ENCODE measurements around the gene HSFX3. TPM values are rescaled to one million over a fixed set of nuclear protein-coding genes. Genes with fewer than 3 reads are reported as not detected.
A peak's percentile ranks its signal among the peaks of the same experiment; 100 is the strongest.
"Not testable (repeated sequence)": the region's sequence is repeated elsewhere in the genome, so short reads cannot be mapped to it uniquely, and the experiment has no call there.

Gene HSFX3
- total and polyA plus RNA-seq, 7 experiments from 2014 or later: not detected

- Histone ChIP-seq H3K4me1 (ENCODE audit: control insufficient read depth in 2 of 2, insufficient read depth in 2 of 2, low read length in 2 of 2) (peaks cover 3 to 5% of the 10 kb centered on the region in 2 donors), H3K27ac (ENCODE audit: low read depth, low read length) (peak overlapping the region; percentile 90), H3K27me3 (ENCODE audit: control insufficient read depth in 2 of 2, insufficient read depth in 2 of 2, low read length in 2 of 2) (no peaks in the 10 kb centered on the region), H3K36me3 (ENCODE audit: control insufficient read depth in 2 of 3, insufficient read depth in 3 of 3, low read length in 3 of 3) (peaks cover 0 to 4% (median 0%) of the 10 kb centered on the region in 3 experiments), H3K9me3 (ENCODE audit: control insufficient read depth in 2 of 3, low read length in 3 of 3) (no peaks in the 10 kb centered on the region), H3K4me3 (ENCODE audit: low read length) (peak overlapping the region; percentile 66)
- ChIA-PET POLR2A (interaction anchor here (1.1 to 3.5 kb wide), 6 partner anchors 11 to 400 kb away, joined by 4 to 35 read pairs (median 15); partner anchors contain the start of genes EOLA2 and IDS), CTCF (interaction anchor here (0.6 to 3.1 kb wide), 7 partner anchors 11 to 400 kb away, joined by 3 to 29 read pairs (median 7); no protein-coding TSS in a partner anchor)
- Mint-ChIP-seq H3K27me3 (no peaks in the 10 kb centered on the region), H3K27ac (peak overlapping the region; percentile 88 to 100 (median 94)), H3K9me3 (peaks cover 0 to 6% (median 0%) of the 10 kb centered on the region in 11 donors), H3K4me1 (peaks cover 0 to 15% (median 4%) of the 10 kb centered on the region in 7 donors), H3K36me3 (peaks cover 0 to 2% (median 0%) of the 10 kb centered on the region in 5 donors), H3K4me3 (peak overlapping the region; percentile 74 to 99 (median 90))
- DNase-seq (peak; percentile 65 to 91 (median 86)), ATAC-seq (peak; percentile 67)
- intact Hi-C loops (cut with micrococcal nuclease): loop anchor here (1.0 to 10.0 kb wide), 14 partner anchors 12 to 1855 kb away; partner anchors contain the start of genes FMR1 (in 2 of the 2), IDS (in 2 of the 2), MTM1 (in 2 of the 2) and TMEM185A (in 2 of the 2)
Measured at GRCh38 chrX:149539283-149540130, 10.2 kb downstream of the HSFX3 start.

GRCh38 chrX:149537474-149537873, 12.2 kb downstream of the HSFX3 start:
- H3K36me3 Mint-ChIP-seq; H3K27me3 ChIP-seq (ENCODE audit: control insufficient read depth in 2 of 2, insufficient read depth in 2 of 2, low read length in 2 of 2); DNase-seq; H3K27ac ChIP-seq (ENCODE audit: low read depth, low read length); CTCF ChIA-PET; H3K36me3 ChIP-seq (ENCODE audit: control insufficient read depth in 2 of 3, insufficient read depth in 3 of 3, low read length in 3 of 3); H3K4me3 ChIP-seq (ENCODE audit: low read length); H3K4me1 ChIP-seq (ENCODE audit: control insufficient read depth in 2 of 2, insufficient read depth in 2 of 2, low read length in 2 of 2); ATAC-seq; H3K9me3 ChIP-seq (ENCODE audit: control insufficient read depth in 2 of 3, low read length in 3 of 3); H3K4me3 Mint-ChIP-seq; H3K27me3 Mint-ChIP-seq; H3K9me3 Mint-ChIP-seq; H3K27ac Mint-ChIP-seq; intact Hi-C loops (cut with micrococcal nuclease); POLR2A ChIA-PET: not testable (repeated sequence)
- H3K4me1 Mint-ChIP-seq: peaks cover 0 to 15% (median 4%) of the 10 kb centered on the region in 7 donors

DNA sequence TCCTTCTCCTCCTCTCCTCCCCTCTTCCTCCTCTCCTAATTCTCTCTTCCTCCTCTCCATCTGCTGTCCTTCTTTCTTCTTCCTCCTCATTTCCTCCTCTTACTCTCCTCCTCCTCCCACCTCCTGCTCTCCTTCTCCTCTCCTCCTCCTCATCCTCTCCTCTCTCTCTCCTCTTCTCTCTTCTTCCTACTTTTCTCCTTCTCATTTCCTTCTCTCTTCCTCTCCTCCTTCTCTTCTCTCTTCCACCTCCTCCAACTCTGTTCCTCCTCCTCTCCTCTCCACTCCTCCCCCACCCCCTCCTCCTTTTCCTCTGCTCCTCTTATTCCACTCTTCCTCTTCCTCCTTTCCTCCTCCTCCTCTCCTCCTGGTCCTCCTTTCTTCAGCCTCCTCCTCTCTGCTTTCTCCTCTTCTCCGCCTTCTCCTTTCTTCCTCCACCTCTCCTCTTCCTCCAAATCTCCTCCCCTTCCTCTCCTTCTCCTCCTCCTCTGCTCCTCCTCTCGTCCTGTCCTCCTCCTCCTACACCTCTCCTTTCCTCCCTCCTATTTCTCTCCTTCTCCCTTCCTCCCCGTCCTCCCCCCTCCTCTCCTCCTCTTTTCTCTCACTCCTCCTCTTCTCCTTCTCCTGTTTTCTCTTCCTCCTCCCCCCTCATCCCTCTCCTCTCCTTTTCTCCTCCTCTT, 14.7 kb downstream of the HSFX3 start:
- H3K4me3 ChIP-seq (ENCODE audit: low read length); H3K9me3 Mint-ChIP-seq; H3K36me3 Mint-ChIP-seq; POLR2A ChIA-PET; intact Hi-C loops (cut with micrococcal nuclease); H3K4me3 Mint-ChIP-seq; H3K4me1 ChIP-seq (ENCODE audit: control insufficient read depth in 2 of 2, insufficient read depth in 2 of 2, low read length in 2 of 2); H3K9me3 ChIP-seq (ENCODE audit: control insufficient read depth in 2 of 3, low read length in 3 of 3); CTCF ChIA-PET; H3K27me3 Mint-ChIP-seq; DNase-seq; H3K36me3 ChIP-seq (ENCODE audit: control insufficient read depth in 2 of 3, insufficient read depth in 3 of 3, low read length in 3 of 3); H3K27me3 ChIP-seq (ENCODE audit: control insufficient read depth in 2 of 2, insufficient read depth in 2 of 2, low read length in 2 of 2); H3K27ac ChIP-seq (ENCODE audit: low read depth, low read length); ATAC-seq: not testable (repeated sequence)
- Mint-ChIP-seq H3K4me1 (peaks cover 0 to 16% (median 0%) of the 10 kb centered on the region in 7 donors), H3K27ac (peak overlapping the region in 1 of 9 donors; percentile 42)

GRCh38 chrX:149533999-149534398, 15.7 kb downstream of the HSFX3 start:
- H3K9me3 ChIP-seq (ENCODE audit: control insufficient read depth in 2 of 3, low read length in 3 of 3); H3K36me3 Mint-ChIP-seq; POLR2A ChIA-PET; CTCF ChIA-PET; DNase-seq; H3K4me1 ChIP-seq (ENCODE audit: control insufficient read depth in 2 of 2, insufficient read depth in 2 of 2, low read length in 2 of 2); H3K27me3 Mint-ChIP-seq; H3K4me3 ChIP-seq (ENCODE audit: low read length); H3K27ac ChIP-seq (ENCODE audit: low read depth, low read length); H3K9me3 Mint-ChIP-seq; H3K4me3 Mint-ChIP-seq; ATAC-seq; intact Hi-C loops (cut with micrococcal nuclease); H3K27me3 ChIP-seq (ENCODE audit: control insufficient read depth in 2 of 2, insufficient read depth in 2 of 2, low read length in 2 of 2); H3K36me3 ChIP-seq (ENCODE audit: control insufficient read depth in 2 of 3, insufficient read depth in 3 of 3, low read length in 3 of 3); H3K27ac Mint-ChIP-seq: not testable (repeated sequence)
- peaks cover 0 to 10% (median 0%) of the 10 kb centered on the region in 7 donors for H3K4me1 Mint-ChIP-seq

DNA sequence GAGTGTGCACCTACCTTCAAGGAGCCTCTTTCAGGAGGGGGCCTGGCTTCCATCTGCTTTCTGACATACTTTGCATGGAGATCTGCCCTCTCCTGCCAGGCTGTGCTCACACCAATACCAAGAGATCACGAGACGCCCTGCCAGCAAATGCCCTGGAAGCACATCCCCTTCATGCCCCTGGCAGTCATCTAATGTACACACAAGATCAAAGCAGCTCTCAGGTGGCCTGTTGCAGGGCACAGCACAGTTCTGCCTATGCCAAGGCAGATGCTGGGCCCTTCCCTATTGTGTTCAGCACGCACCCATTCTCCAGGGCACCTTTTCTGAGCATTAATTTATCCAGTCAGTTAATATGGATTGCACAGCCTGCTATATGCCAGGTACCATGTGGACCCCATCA, 16.9 kb downstream of the HSFX3 start:
- H3K36me3 Mint-ChIP-seq; H3K27me3 ChIP-seq (ENCODE audit: control insufficient read depth in 2 of 2, insufficient read depth in 2 of 2, low read length in 2 of 2); intact Hi-C loops (cut with micrococcal nuclease); DNase-seq; H3K27ac Mint-ChIP-seq; H3K4me3 Mint-ChIP-seq; H3K4me1 ChIP-seq (ENCODE audit: control insufficient read depth in 2 of 2, insufficient read depth in 2 of 2, low read length in 2 of 2); H3K27me3 Mint-ChIP-seq; H3K27ac ChIP-seq (ENCODE audit: low read depth, low read length); H3K4me3 ChIP-seq (ENCODE audit: low read length); H3K36me3 ChIP-seq (ENCODE audit: control insufficient read depth in 2 of 3, insufficient read depth in 3 of 3, low read length in 3 of 3); H3K9me3 ChIP-seq (ENCODE audit: control insufficient read depth in 2 of 3, low read length in 3 of 3); ATAC-seq; POLR2A ChIA-PET; H3K9me3 Mint-ChIP-seq; CTCF ChIA-PET: not testable (repeated sequence)
- peaks cover 0 to 10% (median 1%) of the 10 kb centered on the region in 7 donors for H3K4me1 Mint-ChIP-seq

DNA sequence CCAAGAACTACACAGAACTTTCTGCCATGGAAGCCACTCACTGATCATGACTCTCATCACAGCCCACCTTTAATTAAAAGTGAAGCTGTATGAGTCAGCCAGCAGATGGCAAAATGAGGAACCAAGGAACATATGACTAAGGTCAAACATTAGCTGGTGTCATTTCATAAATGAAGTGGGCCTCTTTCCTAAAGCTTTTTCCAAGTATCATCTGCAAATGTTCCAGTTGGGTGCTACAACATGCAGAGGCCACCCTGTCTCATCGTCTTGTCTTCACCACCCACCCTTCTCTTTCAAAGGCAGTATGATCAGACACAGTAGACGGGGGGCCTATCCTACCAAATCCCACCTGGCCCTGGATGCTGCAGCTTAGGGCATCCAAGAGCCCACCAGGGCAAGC, 18.1 kb downstream of the HSFX3 start:
- H3K27ac Mint-ChIP-seq: no peak overlapping the region
- peaks cover 0 to 14% (median 6%) of the 10 kb centered on the region in 7 donors for H3K4me1 Mint-ChIP-seq
- no peak for DNase-seq
- H3K27ac ChIP-seq (ENCODE audit: low read depth, low read length): no peak overlapping the region
- no peaks in the 10 kb centered on the region for H3K27me3 ChIP-seq (ENCODE audit: control insufficient read depth in 2 of 2, insufficient read depth in 2 of 2, low read length in 2 of 2)
- no peaks in the 10 kb centered on the region for H3K4me1 ChIP-seq (ENCODE audit: control insufficient read depth in 2 of 2, insufficient read depth in 2 of 2, low read length in 2 of 2)
- H3K36me3 Mint-ChIP-seq: peaks cover 0 to 3% (median 0%) of the 10 kb centered on the region in 5 donors
- H3K9me3 ChIP-seq (ENCODE audit: control insufficient read depth in 2 of 3, low read length in 3 of 3): no peaks in the 10 kb centered on the region
- H3K4me3 Mint-ChIP-seq: no peak overlapping the region
- ChIA-PET CTCF (no interaction called here), POLR2A (no interaction called here)
- H3K27me3 Mint-ChIP-seq: no peaks in the 10 kb centered on the region
- peaks cover 0 to 4% (median 0%) of the 10 kb centered on the region in 3 experiments for H3K36me3 ChIP-seq (ENCODE audit: control insufficient read depth in 2 of 3, insufficient read depth in 3 of 3, low read length in 3 of 3)
- H3K4me3 ChIP-seq (ENCODE audit: low read length): no peak overlapping the region
- peak; percentile 35 for ATAC-seq
- H3K9me3 Mint-ChIP-seq: peaks cover 0 to 5% (median 0%) of the 10 kb centered on the region in 11 donors
- intact Hi-C loops (cut with micrococcal nuclease): no loop called here
